SH-SY5Y (cell line): ENCODE data around the gene TCN1.

ENCODE experiments used
- GATA2 ChIP-seq: IDR thresholded peaks from 2 replicates; pipeline ENCODE4 v1.6.1; 2011; ENCODE audit warnings: mild to moderate bottlenecking, low read depth, low read length
- GATA3 ChIP-seq: IDR thresholded peaks from 2 replicates; pipeline ENCODE4 v1.6.1; 2011; ENCODE audit warnings: low read depth, mild to moderate bottlenecking, low read length, moderate library complexity

GRCh38 chr11:59866397-59866796 is at the start of gene TCN1:
- no peak for TF ChIP-seq GATA2
- TF ChIP-seq GATA3 = no peak
